Raji (cell line): Measurements from ENCODE around the gene SRCIN1.

Experiments
- POLR2A ChIP-seq: IDR thresholded peaks from 2 replicates; pipeline ENCODE4 v1.6.1; 2011; ENCODE audit warnings: low read depth, low read length, control low read depth; ENCODE audit not compliant: insufficient read depth

Gene SRCIN1

GRCh38 chr17:38554430-38555350 lies 51.1 kb downstream of the SRCIN1 start:
- no peak for TF ChIP-seq POLR2A

DNA sequence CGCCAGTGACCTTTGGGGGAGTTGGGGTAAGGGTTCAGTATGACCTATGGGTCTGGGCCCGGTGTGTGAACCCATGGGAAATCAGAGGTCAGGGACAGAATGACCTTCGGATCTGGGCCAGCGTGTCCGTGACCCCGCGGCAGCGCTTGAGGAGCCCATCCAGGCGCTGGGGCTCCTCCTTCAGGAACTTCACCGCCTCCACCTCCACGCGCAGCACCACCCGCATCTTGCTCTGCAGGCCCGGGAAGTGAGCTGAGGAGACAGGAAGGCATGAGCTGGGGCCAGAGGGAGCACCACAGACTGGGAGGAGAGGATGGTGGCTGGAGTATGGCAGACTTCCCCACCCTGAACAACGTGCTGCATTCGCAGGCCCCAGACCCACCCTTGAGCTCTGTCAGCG lies 53.4 kb downstream of the SRCIN1 start:
- no peak for TF ChIP-seq POLR2A

GRCh38 chr17:38551121-38551520 lies 54.6 kb downstream of the SRCIN1 start:
- no peak for TF ChIP-seq POLR2A

DNA sequence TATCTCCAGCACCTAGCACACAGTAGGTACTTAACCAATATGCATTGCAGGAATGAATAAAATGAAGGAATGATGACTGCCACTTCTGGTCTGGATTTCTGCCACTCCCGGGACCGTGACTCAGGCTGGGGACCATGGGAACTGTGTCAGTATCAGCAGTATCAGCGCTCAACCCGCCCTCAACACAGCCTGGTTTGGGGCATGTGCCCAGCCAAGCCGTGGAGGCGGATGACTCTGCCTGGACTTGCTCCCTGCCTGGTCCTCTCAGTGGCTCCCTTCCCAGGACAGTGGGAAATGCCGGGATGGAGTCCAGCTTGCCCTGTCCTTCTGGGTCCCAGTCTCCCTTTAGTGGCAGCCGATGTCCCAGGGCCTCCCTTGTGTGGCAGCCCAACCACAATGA lies 55.1 kb downstream of the SRCIN1 start:
- TF ChIP-seq POLR2A = no peak

GRCh38 chr17:38549285-38549684 lies 56.5 kb downstream of the SRCIN1 start:
- no peak for TF ChIP-seq POLR2A

GRCh38 chr17:38547444-38547843 lies 58.3 kb downstream of the SRCIN1 start:
- no peak for TF ChIP-seq POLR2A

DNA sequence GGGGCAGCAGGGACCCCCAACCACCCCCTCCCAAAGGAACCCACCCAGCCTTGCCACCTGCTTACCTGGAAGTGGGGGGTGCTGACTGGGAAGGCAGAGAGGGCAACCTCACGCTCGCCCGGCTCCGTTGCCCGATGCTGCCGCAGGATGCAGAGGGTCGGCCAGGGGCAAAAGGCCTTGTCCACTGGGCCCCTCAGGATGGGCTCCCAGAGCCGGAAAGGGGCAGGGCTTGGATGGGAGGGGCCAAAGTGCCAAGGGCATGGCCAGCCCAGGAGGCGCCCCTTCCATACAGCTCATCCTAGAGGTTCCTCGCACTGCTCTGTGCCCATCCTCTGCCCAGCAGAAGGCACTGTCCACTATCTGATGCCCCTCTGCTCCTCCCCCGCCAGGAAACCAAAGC lies 59.4 kb downstream of the SRCIN1 start:
- no peak for TF ChIP-seq POLR2A

DNA sequence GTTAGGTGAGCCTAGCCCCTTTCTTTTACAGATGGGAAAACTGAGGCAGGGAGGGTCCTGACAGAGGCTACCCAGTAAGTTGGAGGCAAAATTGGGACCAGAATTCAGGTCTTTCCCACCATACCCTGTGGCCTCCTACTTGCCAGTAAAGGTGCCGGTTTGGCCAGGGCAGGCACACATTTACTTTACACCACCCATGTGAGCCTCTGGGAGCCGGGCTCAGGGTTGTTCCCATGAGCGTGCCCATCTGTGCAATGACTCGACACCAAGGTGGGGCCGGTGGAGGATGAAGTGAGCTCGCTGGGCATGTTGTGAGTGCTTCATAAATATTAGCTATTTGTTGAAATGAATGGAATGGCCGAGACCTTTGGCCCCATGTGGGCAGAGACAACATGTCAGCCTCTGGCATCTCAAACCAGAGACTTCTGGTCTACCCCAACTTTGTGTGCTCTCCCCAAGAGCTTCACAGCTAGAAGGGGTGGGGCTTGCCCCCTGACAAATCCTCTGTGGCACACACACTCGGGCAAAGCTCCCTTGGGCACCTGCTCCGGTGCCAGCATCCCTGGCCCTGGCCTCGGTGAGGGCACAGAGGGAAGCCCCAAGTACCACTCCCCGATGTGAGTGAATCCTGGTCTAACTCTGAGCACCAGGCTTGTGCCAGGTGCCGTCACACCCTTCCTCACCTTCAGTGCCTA lies 60.1 kb downstream of the SRCIN1 start:
- no peak for TF ChIP-seq POLR2A

GRCh38 chr17:38544839-38545209 lies 60.9 kb downstream of the SRCIN1 start:
- no peak for TF ChIP-seq POLR2A

DNA sequence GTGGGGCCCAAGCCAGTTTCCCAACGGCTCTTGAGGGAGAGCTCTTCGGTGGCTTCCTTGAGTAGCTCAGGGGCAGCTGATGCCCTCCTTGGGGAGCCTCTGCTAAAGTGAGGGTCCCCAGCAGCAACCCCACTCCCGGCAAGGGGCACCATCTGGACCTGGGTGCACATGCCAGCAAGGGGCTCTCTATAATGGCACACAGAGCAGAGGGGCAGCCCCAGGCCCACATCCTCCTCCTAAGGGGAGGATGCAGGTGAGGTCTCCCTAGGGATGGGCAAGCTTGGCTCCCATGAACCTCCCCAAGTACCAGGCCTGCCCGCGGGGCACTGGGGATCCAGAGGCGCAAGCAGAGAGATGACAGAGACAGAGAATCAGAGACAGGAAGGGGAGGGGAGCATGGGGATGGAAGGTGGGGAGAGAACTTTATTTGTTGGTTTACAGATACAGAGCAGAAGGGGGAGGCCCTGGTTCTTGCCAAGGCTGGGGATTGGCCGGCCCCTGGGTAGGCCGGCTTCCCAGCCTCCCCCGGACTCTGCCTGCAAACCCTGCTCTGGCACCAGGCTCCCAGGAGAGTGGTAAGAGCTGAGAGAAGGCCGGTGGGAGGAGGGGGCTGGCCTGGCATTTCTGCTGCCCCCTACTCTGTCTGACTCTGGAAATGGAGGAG lies 61.4 kb downstream of the SRCIN1 start:
- TF ChIP-seq POLR2A = no peak

- TF ChIP-seq POLR2A = no peak
Observed at GRCh38 chr17:38543403-38544174, 62.2 kb downstream of the SRCIN1 start.

DNA sequence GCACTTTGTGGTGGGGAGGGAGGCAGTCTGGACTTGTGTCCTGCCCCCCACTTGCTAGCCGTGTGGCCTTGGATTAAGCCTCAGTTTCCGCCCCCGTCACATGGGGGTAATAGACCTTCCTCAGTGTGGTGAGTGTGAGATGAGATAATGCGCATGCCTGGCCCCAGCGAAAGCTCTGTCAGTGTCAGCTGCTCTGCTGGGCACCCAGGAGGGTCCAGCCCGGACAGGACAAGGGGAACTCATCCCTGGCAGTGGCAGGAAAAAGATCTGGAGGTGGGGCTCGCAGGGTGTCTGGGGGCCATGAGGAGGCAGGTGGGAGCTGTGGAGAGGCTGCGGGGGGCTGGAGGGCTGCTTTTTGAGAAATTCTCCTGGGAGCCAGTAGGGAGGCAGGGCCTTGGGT lies 63.5 kb downstream of the SRCIN1 start:
- no peak for TF ChIP-seq POLR2A

DNA sequence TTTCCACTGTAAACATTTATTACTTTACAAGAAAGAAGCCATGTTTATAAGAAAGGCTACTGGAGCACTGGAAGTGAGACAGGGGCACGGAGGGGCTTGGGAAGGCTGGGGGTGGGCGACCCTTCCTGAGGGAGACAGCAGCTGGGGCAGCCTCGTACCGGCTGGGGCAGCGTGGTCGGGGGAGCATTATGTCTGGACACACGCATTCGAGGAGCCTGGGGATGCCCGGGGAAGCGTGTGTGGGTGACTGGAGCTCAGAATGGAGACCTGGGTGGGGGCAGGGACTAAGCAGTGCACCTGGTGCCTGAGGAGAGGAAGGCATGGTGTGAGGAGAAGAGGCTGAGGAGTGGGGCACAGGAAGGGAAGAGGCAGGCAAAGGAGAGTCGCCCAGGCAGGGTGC lies 64.5 kb downstream of the SRCIN1 start:
- no peak for TF ChIP-seq POLR2A

DNA sequence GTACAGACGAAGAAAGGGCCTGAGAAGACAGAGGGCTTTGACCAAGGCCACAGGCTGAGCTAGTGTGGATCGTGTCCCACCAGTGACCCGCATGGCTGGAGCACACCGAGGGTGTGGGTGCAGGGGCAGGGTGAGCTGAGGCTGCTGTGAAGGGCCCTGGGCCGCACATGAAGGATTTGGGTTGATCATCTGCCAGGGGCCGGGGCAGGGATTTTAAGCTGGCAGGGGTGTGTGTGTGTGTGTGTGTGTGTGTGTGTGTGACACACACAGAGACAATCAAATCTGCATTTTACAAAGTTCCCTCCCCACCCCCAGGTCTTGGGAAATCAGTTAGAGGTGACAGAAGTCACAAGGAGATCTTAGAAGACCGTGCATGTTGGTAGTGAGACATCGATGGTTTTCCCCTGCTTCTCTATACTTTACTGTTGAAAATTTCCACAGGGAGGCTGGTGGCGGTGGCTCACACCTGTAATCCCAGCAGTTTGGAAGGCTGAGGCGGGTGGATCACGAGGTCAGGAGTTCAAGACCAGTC lies 65.2 kb downstream of the SRCIN1 start:
- no peak for TF ChIP-seq POLR2A

DNA sequence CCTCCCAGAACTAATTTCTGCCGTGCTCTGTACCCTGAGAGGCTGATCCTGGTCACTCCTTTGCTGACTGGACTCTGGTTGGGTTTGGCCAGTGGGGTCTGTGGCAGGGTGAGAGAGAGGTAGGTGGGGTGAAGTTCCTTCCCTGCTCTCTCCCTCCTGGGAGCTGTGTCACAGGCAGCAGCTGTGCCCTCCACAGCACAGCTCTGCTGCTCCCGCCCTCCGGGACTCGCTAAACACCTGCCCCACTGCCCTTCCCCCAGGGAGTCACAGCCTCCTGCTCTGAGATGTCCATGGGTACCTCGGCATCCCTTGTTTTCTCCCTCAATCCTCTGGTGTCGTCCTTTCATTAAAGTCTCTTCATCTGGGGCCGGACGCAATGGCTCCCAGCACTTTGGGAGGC lies 66.4 kb downstream of the SRCIN1 start:
- no peak for TF ChIP-seq POLR2A
